ENCODE measurements around the gene CUL4B. TPM values are rescaled to one million over a fixed set of nuclear protein-coding genes. Genes with fewer than 3 reads are reported as not detected.

Gene CUL4B
- total RNA-seq, 1 experiment from 2014 or later = 54.1 TPM

- DNase-seq (ENCODE audit: low read depth, low spot score) (no peak), ATAC-seq (peak; percentile 37)
- Histone ChIP-seq H3K36me3 (ENCODE audit: control insufficient read depth in 1 of 2, insufficient read depth in 2 of 2, low read length in 2 of 2) (peaks cover 2 to 7% of the 10 kb centered on the region in 2 experiments; a peak in 1 of 4 replicates), H2AFZ (ENCODE audit: low read depth, low read length, poor library complexity, severe bottlenecking) (no peak overlapping the region), H3K4me2 (ENCODE audit: low read length) (peak overlapping the region; percentile 91), H3K4me1 (ENCODE audit: control insufficient read depth in 1 of 2, insufficient read depth in 2 of 2, low read length in 2 of 2) (peaks cover 3 to 18% of the 10 kb centered on the region in 2 experiments), H4K20me1 (ENCODE audit: insufficient read depth) (no peaks in the 10 kb centered on the region), H3K9ac (ENCODE audit: low read length) (peak overlapping the region; percentile 76), H3K9me2 (ENCODE audit: insufficient read depth) (no peaks in the 10 kb centered on the region), H3K9me3 (ENCODE audit: control insufficient read depth in 1 of 2, insufficient read depth in 1 of 2, low read depth in 1 of 2, low read length in 2 of 2) (no peaks in the 10 kb centered on the region), H3K4me3 (replicated peaks in 1 of 2; ENCODE audit: low read depth in 1 of 2, low read length in 2 of 2) (peak overlapping the region; percentile 63 to 74), H3K27me3 (ENCODE audit: insufficient read depth, low read length) (no peaks in the 10 kb centered on the region), H3K27ac (ENCODE audit: low read depth, low read length) (peak overlapping the region; percentile 91), H3K79me2 (ENCODE audit: insufficient read depth, low read length) (peaks cover 40% of the 10 kb centered on the region)
- intact Hi-C loops (cut with micrococcal nuclease) = no loop called here
- BruUV-seq (replicated peaks) = no TSS peak
- CTCF ChIA-PET = interaction anchor here (1.4 kb wide), 1 partner anchor 11 kb away, joined by 5 read pairs; no protein-coding TSS in a partner anchor
- POLR2A ChIA-PET = interaction anchor here (2.1 to 2.5 kb wide), 2 partner anchors 10 to 44 kb away, joined by 10 to 15 read pairs; partner anchors contain the start of gene MCTS1
- TF ChIP-seq ELF1 (IDR thresholded peaks at IDR 0.05; ENCODE audit: borderline replicate concordance, low read depth) (no peak), RAD21 (IDR thresholded peaks at IDR 0.05; ENCODE audit: low read depth) (no peak), JUND (IDR thresholded peaks at IDR 0.05) (no peak), ZNF274 (IDR thresholded peaks at IDR 0.05; ENCODE audit: low read depth, low read length) (no peak), YY1 (IDR thresholded peaks at IDR 0.05; ENCODE audit: extremely low read depth, insufficient replicate concordance, low read depth, low read length) (no peak), MAX (IDR thresholded peaks at IDR 0.05) (no peak), SP1 (IDR thresholded peaks at IDR 0.05; ENCODE audit: low read depth) (no peak; the same call in 1 of the 2 replicates), SIN3A (IDR thresholded peaks at IDR 0.05; ENCODE audit: low read depth) (no peak; the same call in 1 of the 2 replicates), FOSL1 (IDR thresholded peaks at IDR 0.05; ENCODE audit: low read depth) (no peak), ZFX (IDR thresholded peaks at IDR 0.05) (no peak), CTCF (IDR thresholded peaks at IDR 0.05 in 2 of 3, conservative IDR thresholded peaks at IDR 0.05 in 1 of 3; ENCODE audit: borderline replicate concordance in 1 of 3, insufficient read depth in 1 of 3, low read depth in 2 of 3, low read length in 2 of 3) (no peak)
- RAD21 ChIA-PET (ENCODE audit: low non-redundant PET in 1 of 2, low total read pairs in 2 of 2, uncharacterized antibody in 2 of 2, unreplicated experiment in 2 of 2) = no interaction called here
Measured at GRCh38 chrX:120560405-120560841, 339 bp downstream of the CUL4B start.

Measured in HCT116 (cell line).